ENCODE results near the gene LIX1L. TPM values are rescaled to one million over a fixed set of nuclear protein-coding genes. Genes with fewer than 3 reads are reported as not detected.

The LIX1L gene
- total and polyA plus RNA-seq, 2 of the 13 experiments (the other 11 are each of a cell fraction or from before 2014, with no cell fraction given), result 8.1 to 24.9 TPM

DNA sequence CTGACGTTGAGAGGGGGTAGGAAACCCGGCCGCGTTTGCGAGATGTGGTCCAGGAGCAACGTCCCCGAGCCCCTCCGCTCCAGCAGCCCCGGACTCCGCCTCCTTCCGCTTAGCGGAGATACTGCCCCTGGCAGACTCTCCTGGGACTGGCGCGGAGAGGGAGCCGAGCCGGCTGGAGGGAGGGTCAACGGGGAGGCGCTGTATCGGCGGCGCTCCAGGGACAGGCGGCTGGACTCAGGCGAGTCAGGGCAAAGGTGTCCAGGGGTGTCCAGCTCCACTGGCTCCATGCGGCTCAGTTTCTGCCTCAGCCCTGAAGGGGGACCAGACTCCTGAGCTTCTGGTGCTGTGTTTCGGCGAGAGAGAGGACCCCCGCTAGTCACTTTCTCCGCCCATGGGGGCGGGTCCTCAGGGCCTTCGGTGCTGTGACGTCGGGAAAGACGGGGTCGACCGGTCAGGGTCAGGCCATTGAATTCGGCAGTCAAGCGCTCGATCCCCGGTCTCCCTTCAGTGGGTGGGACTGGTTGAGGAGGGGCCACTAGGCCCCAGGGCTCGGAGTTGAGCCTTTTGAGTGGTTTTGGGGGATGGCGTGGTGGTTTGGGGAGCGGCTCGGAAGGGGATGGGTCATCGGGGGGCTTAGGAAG is 2.8 kb upstream of the LIX1L start (continued):
- TF ChIP-seq, protein P1, sequence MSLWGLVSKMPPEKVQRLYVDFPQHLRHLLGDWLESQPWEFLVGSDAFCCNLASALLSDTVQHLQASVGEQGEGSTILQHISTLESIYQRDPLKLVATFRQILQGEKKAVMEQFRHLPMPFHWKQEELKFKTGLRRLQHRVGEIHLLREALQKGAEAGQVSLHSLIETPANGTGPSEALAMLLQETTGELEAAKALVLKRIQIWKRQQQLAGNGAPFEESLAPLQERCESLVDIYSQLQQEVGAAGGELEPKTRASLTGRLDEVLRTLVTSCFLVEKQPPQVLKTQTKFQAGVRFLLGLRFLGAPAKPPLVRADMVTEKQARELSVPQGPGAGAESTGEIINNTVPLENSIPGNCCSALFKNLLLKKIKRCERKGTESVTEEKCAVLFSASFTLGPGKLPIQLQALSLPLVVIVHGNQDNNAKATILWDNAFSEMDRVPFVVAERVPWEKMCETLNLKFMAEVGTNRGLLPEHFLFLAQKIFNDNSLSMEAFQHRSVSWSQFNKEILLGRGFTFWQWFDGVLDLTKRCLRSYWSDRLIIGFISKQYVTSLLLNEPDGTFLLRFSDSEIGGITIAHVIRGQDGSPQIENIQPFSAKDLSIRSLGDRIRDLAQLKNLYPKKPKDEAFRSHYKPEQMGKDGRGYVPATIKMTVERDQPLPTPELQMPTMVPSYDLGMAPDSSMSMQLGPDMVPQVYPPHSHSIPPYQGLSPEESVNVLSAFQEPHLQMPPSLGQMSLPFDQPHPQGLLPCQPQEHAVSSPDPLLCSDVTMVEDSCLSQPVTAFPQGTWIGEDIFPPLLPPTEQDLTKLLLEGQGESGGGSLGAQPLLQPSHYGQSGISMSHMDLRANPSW (CRISPR knock-in tag; IDR thresholded peaks at IDR 0.05; ENCODE audit: borderline replicate concordance), result no peak
- TF ChIP-seq ZNF782 (CRISPR knock-in tag; IDR thresholded peaks at IDR 0.05; ENCODE audit: borderline replicate concordance) (peak; percentile 72; the same call in 1 of the 2 replicates), NCOA5 (CRISPR knock-in tag; IDR thresholded peaks at IDR 0.05) (no peak), ZNF235 (CRISPR knock-in tag; IDR thresholded peaks at IDR 0.05; ENCODE audit: borderline replicate concordance) (no peak), MTA3 (CRISPR knock-in tag; IDR thresholded peaks at IDR 0.05) (no peak), FOSL2 (CRISPR knock-in tag; IDR thresholded peaks at IDR 0.05) (no peak), RBFOX2 (IDR thresholded peaks at IDR 0.05; ENCODE audit: low read depth, low read length) (peak; percentile 62), ZNF557 (CRISPR knock-in tag; IDR thresholded peaks at IDR 0.05) (no peak), HIVEP1 (CRISPR knock-in tag; IDR thresholded peaks at IDR 0.05) (peak; percentile 58; the same call in 1 of the 2 replicates), ZNF496 (CRISPR knock-in tag; IDR thresholded peaks at IDR 0.05; ENCODE audit: insufficient replicate concordance) (no peak), ZNF878 (CRISPR knock-in tag; IDR thresholded peaks at IDR 0.05) (no peak), MXI1 (IDR thresholded peaks at IDR 0.05; ENCODE audit: borderline replicate concordance, low read depth, low read length) (no peak; the same call in 2 of the 3 replicates), ZFP82 (CRISPR knock-in tag; IDR thresholded peaks at IDR 0.05; ENCODE audit: borderline replicate concordance) (0 out of 2 replicates have a peak, but pooled peaks have one; percentile 11), ZNF138 (CRISPR knock-in tag; IDR thresholded peaks at IDR 0.05; ENCODE audit: low read depth) (0 out of 2 replicates have a peak, but pooled peaks have one; percentile 70), ZNF564 (CRISPR knock-in tag; IDR thresholded peaks at IDR 0.05) (peak; percentile 46; the same call in 1 of the 2 replicates), NKX3-1 (CRISPR knock-in tag; IDR thresholded peaks at IDR 0.05) (no peak), TP53 (CRISPR knock-in tag; conservative IDR thresholded peaks at IDR 0.05) (no peak), ZNF883 (CRISPR knock-in tag; IDR thresholded peaks at IDR 0.05; ENCODE audit: not compliant biosample characterization) (no peak), FOXJ3 (CRISPR knock-in tag; IDR thresholded peaks at IDR 0.05; ENCODE audit: borderline replicate concordance) (no peak), ZNF207 (IDR thresholded peaks at IDR 0.05; ENCODE audit: borderline replicate concordance) (no peak), ZNF136 (CRISPR knock-in tag; IDR thresholded peaks at IDR 0.05; ENCODE audit: low read depth) (no peak), ZNF121 (CRISPR knock-in tag; IDR thresholded peaks at IDR 0.05) (no peak), KLF13 (CRISPR knock-in tag; IDR thresholded peaks at IDR 0.05) (no peak), ZNF468 (CRISPR knock-in tag; IDR thresholded peaks at IDR 0.05) (no peak), PCBP2 (optimal IDR thresholded peaks at IDR 0.05; ENCODE audit: low read depth, low read length, poor library complexity, severe bottlenecking) (no peak), SNAPC2 (CRISPR knock-in tag; IDR thresholded peaks at IDR 0.05) (no peak)
- TF ChIP-seq, protein P2, sequence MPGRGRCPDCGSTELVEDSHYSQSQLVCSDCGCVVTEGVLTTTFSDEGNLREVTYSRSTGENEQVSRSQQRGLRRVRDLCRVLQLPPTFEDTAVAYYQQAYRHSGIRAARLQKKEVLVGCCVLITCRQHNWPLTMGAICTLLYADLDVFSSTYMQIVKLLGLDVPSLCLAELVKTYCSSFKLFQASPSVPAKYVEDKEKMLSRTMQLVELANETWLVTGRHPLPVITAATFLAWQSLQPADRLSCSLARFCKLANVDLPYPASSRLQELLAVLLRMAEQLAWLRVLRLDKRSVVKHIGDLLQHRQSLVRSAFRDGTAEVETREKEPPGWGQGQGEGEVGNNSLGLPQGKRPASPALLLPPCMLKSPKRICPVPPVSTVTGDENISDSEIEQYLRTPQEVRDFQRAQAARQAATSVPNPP (CRISPR knock-in tag; IDR thresholded peaks at IDR 0.05), result no peak

All from HepG2 (cell line).